Stimulated activated CD8-positive, alpha-beta memory T cell treated with anti-CD3 and anti-CD28 coated beads, Interleukin-15, amount 100 ng/mL, for 4 hours (primary cell): ENCODE measurements around the gene CAB39.
"Not testable (repeated sequence)": the region's sequence is repeated elsewhere in the genome, so short reads cannot be mapped to it uniquely, and the experiment has no call there.

ENCODE experiments used
- DNase-seq, 2 donors: peaks; one replicate each; pipeline ENCODE4 v3.0.0-alpha.2; 2020; ENCODE audit warnings: low read depth in 2 of 2

Gene CAB39

GRCh38 chr2:230715201-230715600, 2.6 kb downstream of the CAB39 start:
- DNase-seq: no peak

- no peak for DNase-seq
These were observed 3.9 kb downstream of the CAB39 start for GRCh38 chr2:230716588-230716987.

GRCh38 chr2:230717600-230717999, 5.0 kb downstream of the CAB39 start:
- no peak for DNase-seq

GRCh38 chr2:230719340-230719739, 6.7 kb downstream of the CAB39 start:
- no peak for DNase-seq

- DNase-seq: no peak
These were observed 9.1 kb downstream of the CAB39 start for GRCh38 chr2:230721712-230722111.

- no peak for DNase-seq
These were observed 9.7 kb downstream of the CAB39 start for GRCh38 chr2:230722207-230722885.

GRCh38 chr2:230723363-230723762, 10.7 kb downstream of the CAB39 start:
- peak in 1 of 2 donors; percentile 34 for DNase-seq

GRCh38 chr2:230724957-230725356, 12.3 kb downstream of the CAB39 start:
- not testable (repeated sequence) for DNase-seq

- DNase-seq: no peak
These were observed 18.9 kb downstream of the CAB39 start for GRCh38 chr2:230731512-230731911.

- no peak for DNase-seq
These were observed 20.3 kb downstream of the CAB39 start for GRCh38 chr2:230732914-230733401.

- no peak for DNase-seq
These were observed 21.9 kb downstream of the CAB39 start for GRCh38 chr2:230734247-230735175.

GRCh38 chr2:230735884-230736283, 23.2 kb downstream of the CAB39 start:
- no peak for DNase-seq

- no peak for DNase-seq
These were observed 24.7 kb downstream of the CAB39 start for GRCh38 chr2:230737300-230737699.

- DNase-seq: no peak
These were observed 25.2 kb downstream of the CAB39 start for GRCh38 chr2:230737791-230738226.

- DNase-seq: no peak
These were observed 25.8 kb downstream of the CAB39 start for GRCh38 chr2:230738391-230738811.

GRCh38 chr2:230738924-230739323, 26.3 kb downstream of the CAB39 start:
- no peak for DNase-seq

- DNase-seq: no peak
These were observed 27.3 kb downstream of the CAB39 start for GRCh38 chr2:230739961-230740360.

GRCh38 chr2:230742781-230743180, 30.1 kb downstream of the CAB39 start:
- no peak for DNase-seq

GRCh38 chr2:230746213-230746612, 33.6 kb downstream of the CAB39 start:
- no peak for DNase-seq

- no peak for DNase-seq
These were observed 35.4 kb downstream of the CAB39 start for GRCh38 chr2:230748087-230748486.

- DNase-seq: no peak
These were observed 36.5 kb downstream of the CAB39 start for GRCh38 chr2:230749111-230749510.

- DNase-seq: no peak
These were observed 38.4 kb downstream of the CAB39 start for GRCh38 chr2:230751062-230751461.

- no peak for DNase-seq
These were observed 41.6 kb downstream of the CAB39 start for GRCh38 chr2:230754200-230754599.
